CD14-positive monocyte (primary cell): ENCODE results near the gene CNTNAP2. TPM values are rescaled to one million over a fixed set of nuclear protein-coding genes. Genes with fewer than 3 reads are reported as not detected.

ENCODE experiments used
- DNase-seq, 3 donors: peaks; one replicate each; pipeline ENCODE4 v3.0.0-alpha.2; 2011 to 2022
- H2AFZ ChIP-seq: 2 replicates; pipeline ENCODE4 v1.6.0; 2012; ENCODE audit warnings: mild to moderate bottlenecking, low read depth, low read length, inconsistent platforms; ENCODE audit not compliant: insufficient read depth, poor library complexity, severe bottlenecking
- H3K27ac ChIP-seq, 2 donors: 1 replicate in 1 of 2; 2 replicates in 1 of 2; pipeline ENCODE4 v1.5.1; 2012 to 2013; ENCODE audit warnings: low read length in 2 of 2, control low read depth in 1 of 2, inconsistent platforms in 1 of 2, low read depth in 1 of 2, mild to moderate bottlenecking in 1 of 2
- H3K27me3 ChIP-seq, 2 donors: one replicate each; pipeline versions ENCODE4 v1.6.0 to v1.6.1; 2011 to 2013; ENCODE audit warnings: low read length in 2 of 2; ENCODE audit not compliant: control insufficient read depth in 2 of 2, insufficient read depth in 2 of 2
- H3K36me3 ChIP-seq, 2 donors: replicated peaks in 1 of 2; 1 replicate in 1 of 2; 2 replicates in 1 of 2; pipeline versions ENCODE4 v1.5.1 to v1.6.1; 2012 to 2013; ENCODE audit warnings: low read length in 2 of 2, control low read depth in 1 of 2, inconsistent platforms in 1 of 2, mild to moderate bottlenecking in 1 of 2; ENCODE audit not compliant: insufficient read depth in 2 of 2, control insufficient read depth in 1 of 2
- H3K4me1 ChIP-seq, 2 donors: 1 replicate in 1 of 2; 2 replicates in 1 of 2; pipeline versions ENCODE4 v1.5.1 to v1.6.1; 2012 to 2013; ENCODE audit warnings: low read length in 2 of 2, control low read depth in 1 of 2, inconsistent platforms in 1 of 2, mild to moderate bottlenecking in 1 of 2, moderate library complexity in 1 of 2; ENCODE audit not compliant: insufficient read depth in 2 of 2, control insufficient read depth in 1 of 2
- H3K4me2 ChIP-seq: replicated peaks from 2 replicates; pipeline ENCODE3; 2012; ENCODE audit warnings: low read length, moderate library complexity, mild to moderate bottlenecking; ENCODE audit not compliant: poor library complexity, severe bottlenecking; ENCODE audit errors: extremely low read depth
- H3K4me3 ChIP-seq, 3 experiments: fragments of 200-600 bp in 1 of 3; sonication (generic) in 1 of 3; replicated peaks in 1 of 3; 1 replicate in 2 of 3; 2 replicates in 1 of 3; pipeline ENCODE4 v1.5.1; 2011 to 2013; ENCODE audit warnings: low read length in 3 of 3, mild to moderate bottlenecking in 3 of 3, control low read depth in 2 of 3, low read depth in 2 of 3, inconsistent platforms in 1 of 3, moderate library complexity in 1 of 3
- H3K79me2 ChIP-seq: 2 replicates; pipeline ENCODE4 v1.6.0; 2012; ENCODE audit warnings: mild to moderate bottlenecking, control low read depth, inconsistent platforms, low read length, moderate library complexity; ENCODE audit not compliant: insufficient read depth
- H3K9ac ChIP-seq: 2 replicates; pipeline ENCODE4 v1.6.0; 2017; ENCODE audit warnings: low read length, mild to moderate bottlenecking; ENCODE audit not compliant: insufficient read depth, poor library complexity, severe bottlenecking
- H3K9me3 ChIP-seq, 2 donors: replicated peaks in 1 of 2; 1 replicate in 1 of 2; 2 replicates in 1 of 2; pipeline versions ENCODE4 v1.5.1 to v1.6.1; 2012 to 2013; ENCODE audit warnings: low read length in 2 of 2, control low read depth in 1 of 2; ENCODE audit not compliant: control insufficient read depth in 1 of 2, insufficient read depth in 1 of 2
- H4K20me1 ChIP-seq: 2 replicates; pipeline ENCODE4 v1.6.0; 2012; ENCODE audit warnings: mild to moderate bottlenecking, low read length, control low read depth, moderate library complexity; ENCODE audit not compliant: insufficient read depth
- H3K27ac Mint-ChIP-seq, 7 donors: one replicate each; pipeline ENCODE4 v1.8.0; 2020; ENCODE audit warnings: mild to moderate bottlenecking in 7 of 7, mixed read lengths in 7 of 7, moderate library complexity in 6 of 7, inconsistent platforms in 2 of 7
- H3K27me3 Mint-ChIP-seq, 3 donors: one replicate each; pipeline ENCODE4 v1.8.0; 2021 to 2022; ENCODE audit warnings: low read depth in 3 of 3, mild to moderate bottlenecking in 3 of 3, mixed read lengths in 3 of 3, moderate library complexity in 3 of 3, inconsistent platforms in 1 of 3
- H3K36me3 Mint-ChIP-seq, 2 donors: one replicate each; pipeline ENCODE4 v1.8.0; 2020; ENCODE audit warnings: mixed read lengths in 2 of 2, inconsistent platforms in 1 of 2, mild to moderate bottlenecking in 1 of 2
- H3K4me1 Mint-ChIP-seq: one replicate; pipeline ENCODE4 v1.8.0; 2020; ENCODE audit warnings: mild to moderate bottlenecking, mixed read lengths
- H3K4me3 Mint-ChIP-seq, 2 donors: one replicate each; pipeline ENCODE4 v1.8.0; 2020; ENCODE audit warnings: mild to moderate bottlenecking in 2 of 2, mixed read lengths in 2 of 2, moderate library complexity in 1 of 2
- H3K9me3 Mint-ChIP-seq, 7 donors: one replicate each; pipeline ENCODE4 v1.8.0; 2020 to 2022; ENCODE audit warnings: mixed read lengths in 7 of 7, mild to moderate bottlenecking in 6 of 7, moderate library complexity in 6 of 7, inconsistent platforms in 2 of 7
- CTCF ChIP-seq: fragments of 200-600 bp; IDR thresholded peaks from one replicate; pipeline ENCODE4 v1.8.0; 2022; ENCODE audit warnings: antibody characterized with exemption, mild to moderate bottlenecking
- WGBS: methylation state at CpG from one replicate; pipeline ENCODE4 v1.1.5; 2013; ENCODE audit warnings: missing lambda C conversion rate; ENCODE audit not compliant: insufficient coverage; 5-methylcytosine and 5-hydroxymethylcytosine counted together
- intact Hi-C, 2 donors: fragments of 100-400 bp; cut with micrococcal nuclease; formaldehyde crosslinking; loops; one replicate each; pipeline versions ENCODE4 v1.15.0 to v1.15.1; 2023
- polyA plus RNA-seq, 3 donors: library from polyadenylated mRNA; depleted of rRNA in 1 of 3; unstranded in 2 of 3; stranded (reverse) in 1 of 3; fragments of 300-500 nt in 2 of 3; fragments of >200 nt in 1 of 3; fragmentation: Illumina TruSeq in 2 of 3; gene quantifications; 1 replicate in 2 of 3; 2 replicates in 1 of 3; pipeline ENCODE4 v1.2.3, GENCODE V29; 2012 to 2021

The CNTNAP2 gene
- polyA plus RNA-seq, 3 donors = 0.01 TPM; not detected in 2

GRCh38 chr7:148434887-148435286 is 2318.3 kb downstream of the CNTNAP2 start:
- Histone ChIP-seq H3K9me3 (no peaks in the 10 kb centered on the region), H3K4me1 (no peaks in the 10 kb centered on the region), H3K79me2 (no peaks in the 10 kb centered on the region), H2AFZ (no peak overlapping the region), H3K4me3 (no peak overlapping the region), H3K36me3 (no peaks in the 10 kb centered on the region), H3K4me2 (no peak overlapping the region), H3K27ac (no peak overlapping the region), H3K9ac (no peak overlapping the region), H3K27me3 (no peaks in the 10 kb centered on the region), H4K20me1 (no peaks in the 10 kb centered on the region)
- no peak overlapping the region for H3K27ac Mint-ChIP-seq
- H3K27me3 Mint-ChIP-seq = peaks cover 0 to 5% (median 2%) of the 10 kb centered on the region in 3 donors
- H3K36me3 Mint-ChIP-seq = no peaks in the 10 kb centered on the region
- 100% methylated on average over 1 of the region's 2 CpGs for WGBS
- no peaks in the 10 kb centered on the region for H3K4me1 Mint-ChIP-seq
- H3K9me3 Mint-ChIP-seq = peaks cover 0 to 8% (median 2%) of the 10 kb centered on the region in 7 donors
- DNase-seq = no peak
- no peak for TF ChIP-seq CTCF
- intact Hi-C loops = no loop called here
- no peak overlapping the region for H3K4me3 Mint-ChIP-seq

- Histone ChIP-seq H3K4me3 (no peak overlapping the region), H3K79me2 (no peaks in the 10 kb centered on the region), H2AFZ (no peak overlapping the region), H3K27ac (no peak overlapping the region), H4K20me1 (no peaks in the 10 kb centered on the region), H3K4me2 (no peak overlapping the region), H3K36me3 (no peaks in the 10 kb centered on the region), H3K4me1 (no peaks in the 10 kb centered on the region), H3K9ac (no peak overlapping the region), H3K27me3 (no peaks in the 10 kb centered on the region), H3K9me3 (no peaks in the 10 kb centered on the region)
- TF ChIP-seq CTCF = no peak
- WGBS = 95% methylated on average over 3 of the region's 6 CpGs
- intact Hi-C loops = no loop called here
- DNase-seq = no peak
- H3K4me1 Mint-ChIP-seq = no peaks in the 10 kb centered on the region
- H3K27ac Mint-ChIP-seq = no peak overlapping the region
- no peak overlapping the region for H3K4me3 Mint-ChIP-seq
- no peaks in the 10 kb centered on the region for H3K36me3 Mint-ChIP-seq
- peaks cover 0 to 5% (median 2%) of the 10 kb centered on the region in 3 donors for H3K27me3 Mint-ChIP-seq
- peaks cover 0 to 4% (median 2%) of the 10 kb centered on the region in 7 donors for H3K9me3 Mint-ChIP-seq
These were observed 2319.1 kb downstream of the CNTNAP2 start for GRCh38 chr7:148435715-148436114.
